BLaER1 treated with 17β-estradiol and CSF1 and Interleukin-3, amounts not matched to agents 10 nM and 100 nM (cell line): ENCODE measurements around the gene TTN.

ENCODE experiments used
- H3K27ac ChIP-seq, 11 experiments: shearing (Covaris generic); formaldehyde crosslinking; 2 replicates each; pipeline ENCODE4 v1.8.1; 2022
- H3K27me3 ChIP-seq, 11 experiments: shearing (Covaris generic); formaldehyde crosslinking; 2 replicates each; pipeline ENCODE4 v1.8.1; 2022
- H3K36me3 ChIP-seq, 11 experiments: shearing (Covaris generic); formaldehyde crosslinking; 2 replicates each; pipeline ENCODE4 v1.8.1; 2022
- H3K4me1 ChIP-seq, 10 experiments: shearing (Covaris generic); formaldehyde crosslinking; 2 replicates each; pipeline ENCODE4 v1.8.1; 2022
- H3K4me2 ChIP-seq, 11 experiments: shearing (Covaris generic); formaldehyde crosslinking; 2 replicates each; pipeline ENCODE4 v1.8.1; 2022
- H3K4me3 ChIP-seq, 10 experiments: shearing (Covaris generic); formaldehyde crosslinking; 2 replicates each; pipeline ENCODE4 v1.8.1; 2022
- H3K9ac ChIP-seq, 11 experiments: shearing (Covaris generic); formaldehyde crosslinking; 2 replicates each; pipeline ENCODE4 v1.8.1; 2022
- H3K9me3 ChIP-seq, 11 experiments: shearing (Covaris generic); formaldehyde crosslinking; replicated peaks in 1 of 11; 2 replicates each; pipeline ENCODE4 v1.8.1; 2022
- H4K20me1 ChIP-seq, 11 experiments: shearing (Covaris generic); formaldehyde crosslinking; 2 replicates each; pipeline ENCODE4 v1.8.1; 2022
- Cebpa-rat ChIP-seq, 11 experiments: shearing (Covaris generic); IDR thresholded peaks; 2 replicates each; pipeline ENCODE4 v1.8.1; 2022

The TTN gene

DNA sequence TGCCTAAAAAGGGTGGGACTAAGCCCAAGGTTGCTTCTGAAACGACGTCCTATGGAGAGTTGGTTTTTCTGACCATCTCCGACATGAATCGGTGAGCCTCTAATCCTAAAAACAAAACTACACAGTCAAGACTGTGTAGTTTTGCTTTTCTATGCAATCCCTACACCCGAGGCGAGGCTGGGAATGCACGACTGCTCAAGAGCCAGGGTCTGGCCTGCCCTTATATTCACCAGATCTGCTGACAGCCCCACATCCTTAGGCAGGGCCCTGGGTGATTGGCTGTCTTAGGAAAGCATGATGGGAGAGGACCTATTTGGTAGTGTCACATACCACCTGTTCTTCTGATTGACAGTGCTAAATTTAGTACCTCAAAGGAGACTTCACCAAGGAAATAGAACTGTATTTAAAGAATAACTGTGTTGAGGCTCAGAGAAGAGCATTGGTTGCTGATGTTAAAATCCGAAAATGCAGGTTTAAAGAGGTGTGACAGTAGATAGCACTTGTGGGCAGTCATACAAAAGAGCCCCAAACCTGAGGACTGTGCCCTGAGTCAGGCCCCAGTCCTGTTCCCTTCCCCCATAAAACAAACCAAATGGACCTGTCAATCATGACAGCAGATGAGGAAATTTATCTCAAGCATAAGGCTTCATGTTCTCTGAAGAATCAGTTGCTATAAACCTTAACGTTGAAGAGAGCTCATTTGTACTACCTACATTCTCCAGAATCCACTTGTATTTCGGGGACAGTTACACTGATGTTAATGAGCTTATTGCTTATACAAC lies at the start of gene TTN:
TSS of gene TTN (minus strand) at position 197 of the 782 bp plus-strand sequence. CDS start 2,781 bp downstream, outside the sequence.
- Histone ChIP-seq H3K9ac (no peak within 1 kb of the TSS), H3K27ac (no peak within 1 kb of the TSS), H3K27me3 (no peaks in the 10 kb centered on the region), H3K4me2 (no peak within 1 kb of the TSS), H3K36me3 (no peaks in the 10 kb centered on the region), H4K20me1 (no peaks in the 10 kb centered on the region), H3K4me1 (no peaks in the 10 kb centered on the region), H3K9me3 (no peaks in the 10 kb centered on the region), H3K4me3 (no peak within 1 kb of the TSS)
- no peak for TF ChIP-seq Cebpa-rat (IDR thresholded peaks at IDR 0.05)

DNA sequence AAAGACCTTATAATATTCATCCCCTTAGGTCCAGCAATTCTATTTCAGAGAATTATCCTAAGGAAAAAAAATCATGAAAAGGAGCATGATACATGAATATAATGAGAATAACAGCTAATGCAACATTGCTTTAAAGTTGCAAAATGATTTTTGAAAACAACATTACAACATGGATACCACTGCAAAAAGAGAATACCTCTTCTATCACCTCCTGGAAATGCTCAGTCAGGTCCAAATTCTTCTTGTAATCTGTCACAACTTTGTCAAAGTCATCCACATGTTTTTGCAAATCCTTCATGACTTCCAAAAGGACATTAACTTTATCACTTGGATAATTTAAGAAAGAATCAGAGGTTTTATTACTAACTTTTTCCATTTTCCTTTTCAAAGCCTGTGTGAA lies 47.9 kb upstream of the TTN start:
- TF ChIP-seq Cebpa-rat (IDR thresholded peaks at IDR 0.05), result no peak
- no peak overlapping the region for H3K4me3 ChIP-seq
- H3K9me3 ChIP-seq, result no peaks in the 10 kb centered on the region
- no peaks in the 10 kb centered on the region for H4K20me1 ChIP-seq
- no peaks in the 10 kb centered on the region for H3K36me3 ChIP-seq
- H3K9ac ChIP-seq, result no peak overlapping the region
- no peaks in the 10 kb centered on the region for H3K27me3 ChIP-seq
- H3K27ac ChIP-seq, result no peak overlapping the region
- no peak overlapping the region for H3K4me2 ChIP-seq
- H3K4me1 ChIP-seq, result no peaks in the 10 kb centered on the region

DNA sequence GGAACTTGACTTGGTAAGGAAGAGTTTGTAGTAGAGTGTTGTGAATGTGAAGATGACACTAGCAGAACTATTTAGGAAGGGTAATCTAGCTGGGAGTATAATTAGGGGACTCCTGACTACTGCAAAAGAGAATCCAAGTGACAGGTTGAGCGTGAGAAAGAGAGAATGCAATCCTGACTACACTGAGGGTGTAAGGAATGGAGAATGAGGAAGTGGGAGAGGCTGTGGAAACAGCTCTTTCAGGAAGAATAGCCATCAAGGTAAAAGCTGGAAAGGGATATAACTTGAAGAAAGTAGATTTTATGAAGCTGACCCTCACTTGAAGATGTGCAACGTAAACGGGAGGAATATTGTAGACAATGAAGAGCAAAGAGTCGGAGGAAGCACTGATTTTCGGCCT lies 41.1 kb upstream of the TTN start:
- Histone ChIP-seq H3K36me3 (no peaks in the 10 kb centered on the region), H3K4me3 (no peak overlapping the region)
- no peak for TF ChIP-seq Cebpa-rat (IDR thresholded peaks at IDR 0.05)

DNA sequence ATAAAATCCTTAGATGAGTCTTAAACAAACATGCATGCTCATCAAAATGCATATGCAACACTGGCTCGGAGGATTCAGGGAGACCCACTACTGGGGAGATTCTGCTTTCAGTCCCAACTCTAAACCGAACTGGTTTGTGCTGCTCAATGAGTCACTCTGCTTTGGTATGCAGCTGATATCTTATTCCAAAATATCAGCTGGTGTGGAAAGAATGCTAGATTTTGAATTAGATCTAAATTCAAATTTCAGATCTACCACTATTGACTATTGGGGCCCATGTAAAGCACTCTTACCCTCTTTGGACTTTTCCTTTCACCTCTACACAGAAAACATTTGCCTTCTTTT lies 39.2 kb upstream of the TTN start:
- Histone ChIP-seq H3K9me3 (no peaks in the 10 kb centered on the region), H3K36me3 (no peaks in the 10 kb centered on the region), H3K27ac (no peak overlapping the region), H3K4me1 (no peaks in the 10 kb centered on the region), H4K20me1 (no peaks in the 10 kb centered on the region), H3K27me3 (no peaks in the 10 kb centered on the region), H3K9ac (no peak overlapping the region), H3K4me2 (no peak overlapping the region), H3K4me3 (no peak overlapping the region)
- no peak for TF ChIP-seq Cebpa-rat (IDR thresholded peaks at IDR 0.05)

More for the DNA sequence above, 41.1 kb upstream of the TTN start:
- Histone ChIP-seq H3K9me3 (no peaks in the 10 kb centered on the region), H3K4me2 (no peak overlapping the region), H3K27me3 (no peaks in the 10 kb centered on the region), H3K27ac (no peak overlapping the region), H3K4me1 (no peaks in the 10 kb centered on the region), H3K9ac (no peak overlapping the region), H4K20me1 (no peaks in the 10 kb centered on the region)

DNA sequence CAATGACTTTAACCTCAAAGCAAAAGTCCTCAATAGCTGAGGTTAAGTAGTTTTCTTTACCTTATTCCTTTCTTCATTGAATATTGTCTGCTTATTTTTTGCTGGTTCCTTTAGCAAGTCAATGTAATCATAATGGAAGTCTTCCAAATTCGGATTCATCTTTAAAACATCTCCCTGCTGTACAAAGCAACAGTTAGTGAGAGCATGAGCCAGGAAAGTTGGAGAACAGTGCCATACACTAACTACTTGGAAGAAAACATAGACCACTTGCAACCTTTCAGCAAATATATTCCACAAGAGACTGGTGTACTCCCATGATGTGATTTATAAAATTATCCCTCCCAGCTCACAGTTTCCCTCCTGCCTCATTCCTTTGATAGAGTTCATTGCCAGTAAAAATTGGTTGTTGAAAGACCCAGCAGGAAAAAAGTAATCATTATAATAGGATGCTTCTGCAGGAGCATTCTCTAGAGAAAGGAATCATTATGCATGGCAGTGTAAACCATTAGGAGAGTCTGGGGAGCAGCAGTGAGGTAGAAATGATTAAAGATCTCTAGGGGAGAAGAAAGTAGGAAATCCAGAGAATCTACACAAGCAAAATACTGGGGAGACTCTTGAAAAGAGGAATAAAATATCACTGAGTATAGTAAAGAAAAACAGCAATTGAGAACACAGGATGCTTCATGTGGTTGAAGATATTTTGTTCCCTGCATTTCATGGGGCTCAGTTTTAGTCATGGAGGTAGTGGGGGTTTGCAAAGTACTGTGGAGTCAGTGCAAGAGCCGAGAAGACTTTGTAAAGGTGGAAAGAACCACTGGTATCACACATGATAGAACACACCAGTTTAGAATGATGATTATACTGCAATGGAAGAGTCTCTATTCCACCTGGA lies 38.6 kb upstream of the TTN start:
- Histone ChIP-seq H3K4me2 (no peak overlapping the region), H3K9me3 (no peaks in the 10 kb centered on the region), H3K4me3 (no peak overlapping the region), H3K9ac (no peak overlapping the region), H3K27me3 (no peaks in the 10 kb centered on the region), H4K20me1 (no peaks in the 10 kb centered on the region), H3K27ac (no peak overlapping the region), H3K36me3 (no peaks in the 10 kb centered on the region), H3K4me1 (no peaks in the 10 kb centered on the region)
- TF ChIP-seq Cebpa-rat (IDR thresholded peaks at IDR 0.05), result no peak

DNA sequence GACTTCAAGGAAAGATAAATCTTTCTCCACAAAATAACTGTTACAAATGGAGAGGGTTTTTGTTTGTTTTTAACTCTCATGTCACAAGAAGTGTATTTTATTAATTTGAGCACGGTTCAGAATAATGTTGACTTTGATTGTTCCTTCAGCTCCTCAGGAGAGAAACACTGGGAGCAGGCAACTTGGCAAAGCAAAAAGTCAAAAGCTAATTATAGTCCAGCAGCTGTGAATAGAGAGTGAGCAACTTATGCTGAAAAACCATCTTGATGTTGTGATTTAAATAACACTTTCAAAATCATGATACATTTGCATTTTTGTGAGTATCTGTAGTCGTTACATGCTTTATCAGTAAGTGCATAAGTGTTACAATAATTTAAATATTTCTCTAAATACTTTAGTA lies 37.5 kb upstream of the TTN start:
- Histone ChIP-seq H3K4me2 (no peak overlapping the region), H3K9ac (no peak overlapping the region), H3K9me3 (no peaks in the 10 kb centered on the region), H3K4me3 (no peak overlapping the region), H4K20me1 (no peaks in the 10 kb centered on the region), H3K27ac (no peak overlapping the region), H3K4me1 (no peaks in the 10 kb centered on the region), H3K36me3 (no peaks in the 10 kb centered on the region), H3K27me3 (no peaks in the 10 kb centered on the region)
- TF ChIP-seq Cebpa-rat (IDR thresholded peaks at IDR 0.05), result no peak

DNA sequence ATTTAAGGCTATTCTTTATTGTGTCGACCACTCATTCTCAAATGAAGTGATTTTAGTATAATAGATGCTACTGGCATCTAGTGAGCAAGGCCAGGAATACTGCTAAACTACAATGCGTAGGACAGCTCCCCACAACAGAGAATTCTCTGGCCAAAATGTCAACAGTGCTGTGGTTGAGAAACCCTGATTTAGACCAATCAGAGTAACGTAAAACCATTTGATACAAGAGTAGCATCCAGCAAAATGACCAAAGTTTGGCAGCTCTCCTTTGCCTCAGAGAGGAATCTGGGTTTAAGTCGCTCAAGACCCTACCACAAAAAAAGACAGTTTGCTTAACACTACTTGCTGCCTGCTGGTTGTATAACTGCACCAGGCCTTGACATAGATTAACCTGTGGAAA lies 37.0 kb upstream of the TTN start:
- Histone ChIP-seq H3K4me2 (no peak overlapping the region), H3K36me3 (no peaks in the 10 kb centered on the region), H3K9ac (no peak overlapping the region), H3K27ac (no peak overlapping the region), H3K27me3 (no peaks in the 10 kb centered on the region), H3K9me3 (no peaks in the 10 kb centered on the region), H3K4me1 (no peaks in the 10 kb centered on the region), H3K4me3 (no peak overlapping the region), H4K20me1 (no peaks in the 10 kb centered on the region)
- TF ChIP-seq Cebpa-rat (IDR thresholded peaks at IDR 0.05), result no peak

DNA sequence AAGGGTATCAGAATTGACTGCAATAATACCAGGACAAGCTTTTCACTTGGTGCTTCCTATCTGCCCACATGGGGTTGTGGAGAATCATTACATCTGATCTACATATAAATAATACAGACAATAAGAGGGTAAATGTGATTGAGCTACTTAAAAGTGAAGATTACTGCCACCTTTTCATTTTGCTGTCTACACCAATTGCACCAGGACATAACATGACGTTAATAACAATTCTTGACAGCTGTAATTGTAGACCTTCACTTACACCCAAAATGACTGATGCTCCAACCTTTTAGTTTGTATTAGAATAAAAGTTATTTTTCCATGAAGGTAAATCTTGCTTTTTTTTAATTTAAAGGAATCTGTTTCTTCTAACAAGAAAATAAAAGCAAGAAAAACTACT lies 36.5 kb upstream of the TTN start:
- Histone ChIP-seq H3K9me3 (no peaks in the 10 kb centered on the region), H3K4me1 (no peaks in the 10 kb centered on the region)
- TF ChIP-seq Cebpa-rat (IDR thresholded peaks at IDR 0.05), result no peak

DNA sequence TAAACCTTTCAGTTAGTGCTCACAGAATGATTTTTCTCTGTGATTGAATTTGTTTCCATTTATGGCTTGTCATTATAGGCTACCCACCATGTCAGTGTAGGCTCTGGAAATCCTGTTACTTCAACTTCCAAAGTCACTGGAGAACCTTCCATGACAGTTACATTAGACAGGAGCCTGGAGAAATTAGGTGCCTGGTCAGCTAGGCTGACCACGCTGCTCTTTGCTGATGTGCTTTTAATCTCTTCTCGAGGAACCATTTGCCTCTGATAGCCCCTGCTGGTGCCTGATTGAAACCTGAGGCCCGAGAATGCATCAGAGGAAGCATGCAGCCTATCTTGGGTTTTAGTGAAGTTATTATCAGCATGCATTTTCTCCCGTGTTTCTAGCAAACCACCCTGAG lies 29.6 kb upstream of the TTN start:
- TF ChIP-seq Cebpa-rat (IDR thresholded peaks at IDR 0.05), result no peak
- Histone ChIP-seq H3K4me3 (no peak overlapping the region), H3K27ac (no peak overlapping the region), H4K20me1 (no peaks in the 10 kb centered on the region), H3K4me2 (no peak overlapping the region), H3K9ac (no peak overlapping the region), H3K36me3 (no peaks in the 10 kb centered on the region), H3K4me1 (no peaks in the 10 kb centered on the region), H3K9me3 (no peaks in the 10 kb centered on the region), H3K27me3 (no peaks in the 10 kb centered on the region)

More for the DNA sequence above, 36.5 kb upstream of the TTN start:
- Histone ChIP-seq H3K36me3 (no peaks in the 10 kb centered on the region), H4K20me1 (no peaks in the 10 kb centered on the region), H3K4me3 (no peak overlapping the region), H3K27ac (no peak overlapping the region), H3K4me2 (no peak overlapping the region), H3K27me3 (no peaks in the 10 kb centered on the region), H3K9ac (no peak overlapping the region)

DNA sequence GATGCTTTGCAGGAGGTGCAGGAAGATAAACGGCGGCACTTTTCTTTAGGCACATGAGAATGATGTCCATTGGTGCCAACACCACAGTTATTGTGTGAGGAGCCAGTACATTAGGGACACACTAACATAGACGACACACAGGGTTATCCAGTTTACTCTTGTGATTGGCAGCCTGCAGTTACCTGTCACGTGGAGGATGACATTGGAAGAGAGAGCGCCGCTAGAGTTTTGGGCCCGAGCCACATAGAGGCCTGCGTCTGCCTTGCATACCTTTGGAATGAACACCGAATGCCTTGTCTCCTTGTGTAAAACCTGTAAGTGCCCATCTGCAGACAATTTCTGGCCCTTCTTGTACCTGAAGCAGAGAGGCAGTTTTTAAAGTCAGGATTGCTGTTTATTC lies 26.9 kb upstream of the TTN start:
- Histone ChIP-seq H3K36me3 (no peaks in the 10 kb centered on the region), H3K4me2 (no peak overlapping the region), H3K9ac (no peak overlapping the region), H3K27ac (no peak overlapping the region), H3K27me3 (no peaks in the 10 kb centered on the region), H4K20me1 (no peaks in the 10 kb centered on the region), H3K9me3 (no peaks in the 10 kb centered on the region), H3K4me3 (no peak overlapping the region), H3K4me1 (peaks cover 0 to 15% (median 8%) of the 10 kb centered on the region in 10 experiments; a peak in 13 of 20 replicates)
- TF ChIP-seq Cebpa-rat (IDR thresholded peaks at IDR 0.05), result no peak
